Mucosa of descending colon (tissue), 3 donors: ENCODE measurements around the gene ALPL. TPM values are rescaled to one million over a fixed set of nuclear protein-coding genes. Genes with fewer than 3 reads are reported as not detected.
A peak's percentile ranks its signal among the peaks of the same experiment; 100 is the strongest.

Experiments
- ATAC-seq: fragments of 200-7000 bp; cut with Tn5 transposase; one replicate; pipeline ENCODE4 v1.9.1; 2020; ENCODE audit warnings: mild to moderate bottlenecking, moderate library complexity
- DNase-seq, 3 donors: peaks; one replicate each; pipeline ENCODE4 v3.0.0-alpha.2; 2020
- H3K36me3 ChIP-seq: fragments of 200-600 bp; one replicate; pipeline ENCODE4 v1.8.0; 2021; ENCODE audit warnings: low read depth, mild to moderate bottlenecking
- H3K4me1 ChIP-seq: fragments of 200-600 bp; one replicate; pipeline ENCODE4 v1.8.0; 2021; ENCODE audit warnings: low read depth, mild to moderate bottlenecking
- H3K4me3 ChIP-seq: fragments of 200-600 bp; one replicate; pipeline ENCODE4 v1.8.0; 2021; ENCODE audit warnings: mild to moderate bottlenecking
- H3K9me3 ChIP-seq: fragments of 200-600 bp; one replicate; pipeline ENCODE4 v1.8.0; 2021; ENCODE audit warnings: mild to moderate bottlenecking
- intact Hi-C, 2 donors: fragments of 100-400 bp; cut with DNase I in 1 of 2; cut with micrococcal nuclease in 1 of 2; formaldehyde crosslinking; loops; one replicate each; pipeline versions ENCODE4 v1.11.0 to v1.11.1; 2022; cut with DNase I, micrococcal nuclease
- total RNA-seq, 3 donors: library from RNA; stranded (reverse); fragmentation: NEBNext Ultra II Directional in 2 of 3; extraction: Animal tissue kit (Norgen Biotek cat#: 25700) in 2 of 3; gene quantifications; one replicate each; pipeline versions ENCODE4 v1.2.1 to v1.2.4, GENCODE V29; 2021 to 2023
- TF ChIP-seq, protein P1 (sequence below): fragments of 200-600 bp; IDR thresholded peaks from one replicate; pipeline ENCODE4 v1.8.0; 2022; ENCODE audit warnings: antibody characterized with exemption, mild to moderate bottlenecking
- donor health status: DM: no; HTN: no; CAD: no; lungs with moderate emphysema.
- donor health status: DM: no; HTN: no; CAD: no.
- donor health status: DM: no; HTN: yes; CAD: no.

The ALPL gene
- total RNA-seq, 3 donors from 2014 or later: 0.82 to 2.7 (median 0.90) TPM

DNA sequence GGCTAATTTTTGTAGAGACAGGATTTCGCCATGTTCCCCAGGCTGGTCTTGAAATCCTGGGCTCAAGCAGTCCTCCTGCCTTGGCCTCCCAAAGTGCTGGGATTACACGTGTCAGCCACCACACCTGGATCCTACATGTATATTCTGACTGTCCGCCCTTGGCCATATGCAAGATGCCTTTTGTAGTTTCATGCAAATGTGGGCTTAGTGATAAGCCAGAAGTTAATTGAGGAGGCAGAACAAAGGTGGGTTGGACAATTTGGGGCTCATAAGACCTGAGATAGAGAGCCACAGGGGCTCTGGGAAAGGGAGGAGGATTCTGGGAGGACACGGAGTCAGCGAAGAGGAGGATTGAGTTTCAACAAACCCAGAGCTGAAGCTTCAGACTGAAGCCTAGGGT, 24.9 kb downstream of the ALPL start:
- Histone ChIP-seq H3K9me3 (no peaks in the 10 kb centered on the region), H3K4me3 (no peak overlapping the region), H3K4me1 (no peaks in the 10 kb centered on the region), H3K36me3 (no peaks in the 10 kb centered on the region)
- intact Hi-C loops: no loop called here
- TF ChIP-seq, protein P1, sequence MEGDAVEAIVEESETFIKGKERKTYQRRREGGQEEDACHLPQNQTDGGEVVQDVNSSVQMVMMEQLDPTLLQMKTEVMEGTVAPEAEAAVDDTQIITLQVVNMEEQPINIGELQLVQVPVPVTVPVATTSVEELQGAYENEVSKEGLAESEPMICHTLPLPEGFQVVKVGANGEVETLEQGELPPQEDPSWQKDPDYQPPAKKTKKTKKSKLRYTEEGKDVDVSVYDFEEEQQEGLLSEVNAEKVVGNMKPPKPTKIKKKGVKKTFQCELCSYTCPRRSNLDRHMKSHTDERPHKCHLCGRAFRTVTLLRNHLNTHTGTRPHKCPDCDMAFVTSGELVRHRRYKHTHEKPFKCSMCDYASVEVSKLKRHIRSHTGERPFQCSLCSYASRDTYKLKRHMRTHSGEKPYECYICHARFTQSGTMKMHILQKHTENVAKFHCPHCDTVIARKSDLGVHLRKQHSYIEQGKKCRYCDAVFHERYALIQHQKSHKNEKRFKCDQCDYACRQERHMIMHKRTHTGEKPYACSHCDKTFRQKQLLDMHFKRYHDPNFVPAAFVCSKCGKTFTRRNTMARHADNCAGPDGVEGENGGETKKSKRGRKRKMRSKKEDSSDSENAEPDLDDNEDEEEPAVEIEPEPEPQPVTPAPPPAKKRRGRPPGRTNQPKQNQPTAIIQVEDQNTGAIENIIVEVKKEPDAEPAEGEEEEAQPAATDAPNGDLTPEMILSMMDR: no peak
- no peak for ATAC-seq
- DNase-seq: no peak

DNA sequence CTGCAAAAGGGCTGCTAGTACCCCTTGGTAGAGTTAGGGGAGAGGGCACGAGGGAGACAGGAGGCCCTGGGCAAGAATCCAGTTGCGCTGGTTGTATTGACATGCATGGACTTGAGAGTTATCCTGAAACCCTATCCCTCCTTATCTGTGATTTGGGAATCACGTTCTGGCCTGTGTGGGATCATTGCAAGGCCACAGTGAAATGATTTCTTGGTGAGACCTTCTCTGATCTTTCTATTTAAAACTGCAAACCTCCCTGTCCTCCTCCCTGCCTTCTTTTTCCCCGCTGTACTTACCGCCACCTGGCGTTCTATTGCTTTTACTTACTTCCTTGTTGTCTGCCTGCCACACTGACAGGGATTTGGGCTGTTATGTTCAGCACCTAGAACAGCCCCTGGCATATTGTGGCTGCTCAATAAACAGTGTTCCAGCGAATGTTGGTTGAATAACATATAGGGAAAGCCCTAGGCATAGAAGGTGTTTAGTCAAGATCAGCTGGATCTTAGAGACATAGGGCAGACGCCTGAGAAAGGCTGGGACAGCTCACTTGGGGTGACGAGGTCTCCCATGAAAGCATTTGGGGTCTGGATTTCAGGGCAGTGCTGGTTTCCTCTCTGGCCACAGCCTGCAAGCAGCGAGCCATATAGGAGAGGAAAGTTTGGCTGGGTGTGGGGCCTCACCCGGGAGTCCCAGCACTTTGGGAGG, 25.6 kb downstream of the ALPL start:
- peak; percentile 76 for ATAC-seq
- Histone ChIP-seq H3K9me3 (no peaks in the 10 kb centered on the region), H3K4me1 (no peaks in the 10 kb centered on the region), H3K4me3 (no peak overlapping the region), H3K36me3 (no peaks in the 10 kb centered on the region)
- peak in 1 of 3 donors; percentile 78 for DNase-seq
- TF ChIP-seq, protein P1: peak; percentile 39
- intact Hi-C loops: no loop called here

DNA sequence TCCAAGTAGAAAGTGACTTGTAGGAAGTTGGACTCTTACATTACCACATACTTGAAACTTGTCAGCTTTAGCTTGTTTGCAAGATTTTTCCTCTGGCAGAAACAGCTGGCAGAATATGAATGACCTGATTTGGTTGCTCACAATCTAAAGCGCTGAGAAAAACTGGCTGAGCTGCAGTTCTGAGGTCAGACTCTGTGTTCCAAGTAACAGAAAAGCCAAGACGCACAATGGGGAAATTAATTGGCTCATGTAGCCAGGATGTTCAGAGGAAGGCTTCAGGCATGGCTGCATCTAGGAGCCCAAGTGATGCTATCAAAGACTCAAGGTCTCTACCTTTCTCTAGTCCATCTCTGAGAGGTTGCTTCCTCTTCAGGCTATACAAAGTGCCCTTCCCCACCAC, 27.0 kb downstream of the ALPL start:
- peak in 1 of 3 donors; percentile 17 for DNase-seq
- intact Hi-C loops: no loop called here
- TF ChIP-seq, protein P1: no peak
- H3K36me3 ChIP-seq: no peaks in the 10 kb centered on the region
- H3K9me3 ChIP-seq: no peaks in the 10 kb centered on the region
- no peak overlapping the region for H3K4me3 ChIP-seq
- ATAC-seq: no peak
- no peaks in the 10 kb centered on the region for H3K4me1 ChIP-seq

DNA sequence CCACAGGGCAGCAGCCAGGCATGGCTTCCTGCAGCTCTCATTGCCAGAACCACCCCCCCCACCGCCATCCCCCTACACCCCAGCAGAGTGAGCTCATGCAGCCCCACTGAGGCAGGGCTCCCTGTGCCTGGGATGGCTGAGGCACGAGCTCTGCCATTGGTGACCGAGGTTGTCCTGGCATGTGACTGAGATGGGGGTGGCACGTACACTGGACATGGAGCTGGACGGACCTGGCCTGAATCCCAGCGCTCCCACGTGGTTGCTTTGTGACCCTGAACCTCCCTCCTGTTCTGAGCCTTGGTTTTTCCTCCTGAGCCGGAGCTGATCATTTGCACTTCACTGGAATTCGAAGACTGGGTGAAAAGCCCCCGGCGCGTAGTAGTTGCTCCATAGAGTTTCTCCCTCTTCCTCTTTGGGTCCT, 28.3 kb downstream of the ALPL start:
- TF ChIP-seq, protein P1: no peak
- no peak overlapping the region for H3K4me3 ChIP-seq
- intact Hi-C loops: no loop called here
- H3K36me3 ChIP-seq: no peaks in the 10 kb centered on the region
- H3K9me3 ChIP-seq: no peaks in the 10 kb centered on the region
- H3K4me1 ChIP-seq: no peaks in the 10 kb centered on the region
- ATAC-seq (no peak), DNase-seq (no peak)

DNA sequence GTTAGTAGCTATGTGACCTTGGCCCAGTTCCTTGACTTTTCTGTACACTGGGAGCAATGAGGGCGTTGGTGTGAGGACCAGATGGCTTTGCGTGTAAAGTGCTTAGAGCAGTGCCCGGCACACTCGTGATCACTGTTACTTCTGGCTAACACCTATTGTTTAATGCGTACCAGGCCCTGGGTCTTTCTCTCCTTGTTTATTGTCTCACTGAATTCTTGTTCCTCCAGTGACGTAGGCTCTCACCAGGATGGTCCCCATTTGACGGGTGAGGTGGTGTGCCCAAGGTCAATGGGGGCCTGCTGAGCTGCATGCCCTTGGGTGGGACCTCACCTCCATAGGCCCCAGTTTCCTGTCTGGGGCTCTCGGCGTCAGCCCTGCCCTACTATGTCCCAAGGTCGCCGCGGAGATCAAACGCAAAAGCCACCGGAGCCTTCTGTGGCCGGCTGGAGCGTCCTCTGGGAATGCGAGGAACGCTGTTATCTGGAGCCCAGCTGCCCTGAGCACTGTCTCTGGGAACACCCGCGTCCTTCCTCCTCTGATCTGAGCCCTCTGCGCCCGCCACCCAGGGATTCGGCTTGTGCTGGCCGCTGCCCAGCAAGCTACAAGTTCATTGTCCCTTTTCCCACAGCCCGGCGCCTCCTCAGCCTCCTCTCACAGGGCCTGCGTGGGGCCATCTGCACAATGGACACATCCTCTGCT, 28.9 kb downstream of the ALPL start:
- no peaks in the 10 kb centered on the region for H3K9me3 ChIP-seq
- TF ChIP-seq, protein P1: no peak
- no peaks in the 10 kb centered on the region for H3K36me3 ChIP-seq
- ATAC-seq (peak; percentile 27), DNase-seq (no peak)
- no peaks in the 10 kb centered on the region for H3K4me1 ChIP-seq
- intact Hi-C loops: no loop called here
- H3K4me3 ChIP-seq: no peak overlapping the region
